ENCODE measurements around the gene RBMS2. TPM values are rescaled to one million over a fixed set of nuclear protein-coding genes. Genes with fewer than 3 reads are reported as not detected.

RBMS2 gene
- total and polyA plus RNA-seq, 7 donors = 8.4 to 33.0 (median 20.6) TPM

- intact Hi-C loops (cut with DNase I) = loop anchor here (5.0 kb wide), 2 partner anchors 63 to 452 kb away; partner anchors contain the start of gene NAB2
- WGBS, 2 donors = 0 to 1% methylated on average over 47 of the region's 47 CpGs
- TF ChIP-seq CTCF (IDR thresholded peaks at IDR 0.05) = peak in 3 of 4 experiments; percentile 30 to 32 (median 31)
- TF ChIP-seq POLR2AphosphoS5 (IDR thresholded peaks at IDR 0.05) = peak; percentile 61 to 88 (median 85)
- TF ChIP-seq EP300 (IDR thresholded peaks at IDR 0.05) = no peak
- peak; percentile 65 to 88 for TF ChIP-seq POLR2A (IDR thresholded peaks at IDR 0.05)
- H3K36me3 ChIP-seq = peaks cover 25 to 28% (median 25%) of the 10 kb centered on the region in 4 donors
- H3K27me3 ChIP-seq = no peaks in the 10 kb centered on the region
- DNase-seq = peak; percentile 93
- H3K4me3 ChIP-seq = peak overlapping the region; percentile 76 to 91 (median 84)
- H3K27ac ChIP-seq = peak overlapping the region; percentile 90 to 98 (median 94)
- peaks cover 0 to 71% (median 56%) of the 10 kb centered on the region in 4 donors for H3K4me1 ChIP-seq
- H3K9me3 ChIP-seq = no peaks in the 10 kb centered on the region
Observed at GRCh38 chr12:56634837-56635791, 113.5 kb downstream of the RBMS2 start.

GRCh38 chr12:56635806-56636674, 114.4 kb downstream of the RBMS2 start:
- Histone ChIP-seq H3K27me3 (no peaks in the 10 kb centered on the region), H3K36me3 (peaks cover 25 to 37% (median 34%) of the 10 kb centered on the region in 4 donors), H3K27ac (peak overlapping the region; percentile 90 to 98 (median 94)), H3K4me1 (peaks cover 0 to 62% (median 50%) of the 10 kb centered on the region in 4 donors), H3K9me3 (no peaks in the 10 kb centered on the region), H3K4me3 (peak overlapping the region; percentile 76 to 91 (median 84))
- intact Hi-C loops (cut with DNase I) = loop anchor here (2.0 to 5.0 kb wide), 4 partner anchors 51 to 451 kb away; partner anchors contain the start of genes NAB2, NACA and RBMS2
- peak; percentile 84 to 92 for TF ChIP-seq POLR2A (IDR thresholded peaks at IDR 0.05)
- no peak for TF ChIP-seq CTCF (IDR thresholded peaks at IDR 0.05)
- TF ChIP-seq EP300 (IDR thresholded peaks at IDR 0.05) = no peak
- TF ChIP-seq POLR2AphosphoS5 (IDR thresholded peaks at IDR 0.05) = peak; percentile 94 to 98 (median 96)
- peak; percentile 96 for DNase-seq
- WGBS, 2 donors = 1 to 2% methylated on average over 20 of the region's 20 CpGs

GRCh38 chr12:56636675-56637540, 115.3 kb downstream of the RBMS2 start:
- no peaks in the 10 kb centered on the region for H3K9me3 ChIP-seq
- WGBS, 2 donors = 2 to 4% methylated on average over 12 of the region's 12 CpGs
- peak overlapping the region; percentile 90 to 98 (median 94) for H3K27ac ChIP-seq
- TF ChIP-seq POLR2AphosphoS5 (IDR thresholded peaks at IDR 0.05) (peak; percentile 56 to 86 (median 70)), POLR2A (IDR thresholded peaks at IDR 0.05) (no peak), EP300 (IDR thresholded peaks at IDR 0.05) (no peak), CTCF (IDR thresholded peaks at IDR 0.05) (peak in 3 of 4 experiments; percentile 15 to 57 (median 53))
- no peaks in the 10 kb centered on the region for H3K27me3 ChIP-seq
- H3K36me3 ChIP-seq = peaks cover 32 to 46% (median 42%) of the 10 kb centered on the region in 4 donors
- intact Hi-C loops (cut with DNase I) = loop anchor here (1.0 to 5.0 kb wide), 5 partner anchors 8 to 450 kb away; partner anchors contain the start of genes ATP5F1B, NAB2, NACA and RBMS2
- peaks cover 0 to 54% (median 46%) of the 10 kb centered on the region in 4 donors for H3K4me1 ChIP-seq
- DNase-seq = peak; percentile 100
- peak overlapping the region; percentile 76 to 91 (median 84) for H3K4me3 ChIP-seq
